HCT116 (cell line): ENCODE measurements around the gene CXCR4. TPM values are rescaled to one million over a fixed set of nuclear protein-coding genes. Genes with fewer than 3 reads are reported as not detected.

Source experiments
- ATAC-seq: fragments of 200-7000 bp; cut with Tn5 transposase; 2 replicates; pipeline ENCODE4 v1.9.1; 2020; ENCODE audit warnings: mild to moderate bottlenecking, moderate library complexity
- BruUV-seq: library from RNA; stranded (reverse); fragments of 400-500 nt; replicated peaks from 2 replicates; lab custom pipeline; 2021; lab: Mats Ljungman, UMichigan
- CTCF ChIA-PET: fragments of 300-600 bp; sonication (Branson Sonifier 250); formaldehyde crosslinking; loops from one replicate; lab custom pipeline; 2021; ENCODE audit warnings: antibody characterized with exemption; lab: Charles Lee
- POLR2A ChIA-PET: fragments of 300-600, 350-600 bp; sonication (Branson Sonifier 250); formaldehyde crosslinking; loops from one replicate; lab custom pipeline; 2021; ENCODE audit warnings: antibody characterized with exemption; lab: Charles Lee
- RAD21 ChIA-PET, 2 experiments: fragments of 300-600 bp; sonication (Branson Sonifier 250); formaldehyde crosslinking; loops; one replicate each; lab custom pipeline; 2023; ENCODE audit warnings: low total read pairs in 2 of 2; ENCODE audit not compliant: uncharacterized antibody in 2 of 2, unreplicated experiment in 2 of 2, low non-redundant PET in 1 of 2; lab: Charles Lee
- DNase-seq: peaks from one replicate; pipeline ENCODE4 v3.0.0-alpha.2; 2010; ENCODE audit warnings: low read depth, low spot score
- H2AFZ ChIP-seq: fragments of 200-600 bp; shearing (Covaris generic), sonication (generic); 2 replicates; pipeline ENCODE4 v1.6.1; 2017; ENCODE audit warnings: low read depth, mixed run types, mixed read lengths, antibody characterized with exemption, low read length; ENCODE audit not compliant: poor library complexity, severe bottlenecking
- H3K27ac ChIP-seq: 2 replicates; pipeline ENCODE4 v1.5.1; 2012; ENCODE audit warnings: low read depth, low read length
- H3K27me3 ChIP-seq: fragments of 200-600 bp; sonication (generic); 2 replicates; pipeline ENCODE4 v1.6.1; 2016; ENCODE audit warnings: mixed run types, low read length, mixed read lengths; ENCODE audit not compliant: insufficient read depth
- H3K36me3 ChIP-seq, 2 experiments: fragments of 200-500 bp in 1 of 2; fragments of 200-600 bp in 1 of 2; sonication (Bioruptor generic) in 1 of 2; sonication (generic) in 1 of 2; 2 replicates each; pipeline versions ENCODE4 v1.5.1 to v1.6.1; 2014 to 2016; ENCODE audit warnings: low read length in 2 of 2, inconsistent platforms in 1 of 2, mixed read lengths in 1 of 2, mixed run types in 1 of 2; ENCODE audit not compliant: insufficient read depth in 2 of 2, control insufficient read depth in 1 of 2
- H3K4me1 ChIP-seq, 2 experiments: fragments of 200-600 bp in 1 of 2; sonication (generic) in 1 of 2; 2 replicates each; pipeline versions ENCODE4 v1.5.1 to v1.6.1; 2012 to 2017; ENCODE audit warnings: low read length in 2 of 2, inconsistent platforms in 1 of 2, mild to moderate bottlenecking in 1 of 2, mixed read lengths in 1 of 2, mixed run types in 1 of 2, moderate library complexity in 1 of 2; ENCODE audit not compliant: insufficient read depth in 2 of 2, control insufficient read depth in 1 of 2
- H3K4me2 ChIP-seq: fragments of 200-600 bp; sonication (generic); 2 replicates; pipeline ENCODE4 v1.6.1; 2017; ENCODE audit warnings: mixed run types, low read length, mixed read lengths
- H3K4me3 ChIP-seq, 2 experiments: fragments of 200-600 bp in 1 of 2; sonication (generic) in 1 of 2; replicated peaks in 1 of 2; 2 replicates each; pipeline ENCODE4 v1.5.1; 2011 to 2016; ENCODE audit warnings: low read length in 2 of 2, control low read depth in 1 of 2, low read depth in 1 of 2, mild to moderate bottlenecking in 1 of 2, mixed read lengths in 1 of 2, mixed run types in 1 of 2
- H3K79me2 ChIP-seq: fragments of 200-600 bp; sonication (generic); 2 replicates; pipeline ENCODE4 v1.6.1; 2017; ENCODE audit warnings: mild to moderate bottlenecking, mixed run types, low read length, moderate library complexity, mixed read lengths; ENCODE audit not compliant: insufficient read depth
- H3K9ac ChIP-seq: fragments of 200-600 bp; sonication (generic); 2 replicates; pipeline ENCODE4 v1.6.1; 2016; ENCODE audit warnings: low read length, mixed read lengths
- H3K9me2 ChIP-seq: fragments of 200-600 bp; sonication (generic), shearing (Covaris generic); 2 replicates; pipeline ENCODE4 v1.6.1; 2017; ENCODE audit warnings: mixed run types, mild to moderate bottlenecking, moderate library complexity; ENCODE audit not compliant: insufficient read depth
- H3K9me3 ChIP-seq, 2 experiments: fragments of 200-500 bp in 1 of 2; fragments of 200-600 bp in 1 of 2; sonication (Bioruptor generic) in 1 of 2; sonication (generic) in 1 of 2; 2 replicates each; pipeline ENCODE4 v1.6.1; 2014 to 2017; ENCODE audit warnings: low read length in 2 of 2, mixed read lengths in 2 of 2, inconsistent platforms in 1 of 2, low read depth in 1 of 2, mild to moderate bottlenecking in 1 of 2, mixed run types in 1 of 2, moderate library complexity in 1 of 2; ENCODE audit not compliant: control insufficient read depth in 1 of 2, insufficient read depth in 1 of 2
- H4K20me1 ChIP-seq: fragments of 200-600 bp; sonication (generic), shearing (Covaris generic); 2 replicates; pipeline ENCODE4 v1.6.1; 2017; ENCODE audit warnings: mixed run types, mild to moderate bottlenecking, moderate library complexity; ENCODE audit not compliant: insufficient read depth
- CBX3 ChIP-seq: IDR thresholded peaks from 2 replicates; pipeline ENCODE4 v1.6.1; 2012; ENCODE audit warnings: low read depth
- CEBPB ChIP-seq: IDR thresholded peaks from 2 replicates; pipeline ENCODE4 v1.6.1; 2012; ENCODE audit warnings: low read depth
- CTCF ChIP-seq, 3 experiments: fragments of 200-600 bp in 1 of 3; sonication (generic) in 1 of 3; IDR thresholded peaks in 2 of 3; conservative IDR thresholded peaks in 1 of 3; 2 replicates each; pipeline ENCODE4 v1.5.1; 2012 to 2017; ENCODE audit warnings: low read depth in 2 of 3, low read length in 2 of 3, antibody characterized with exemption in 1 of 3, borderline replicate concordance in 1 of 3, control low read depth in 1 of 3, mild to moderate bottlenecking in 1 of 3, mixed read lengths in 1 of 3, mixed run types in 1 of 3, moderate library complexity in 1 of 3; ENCODE audit not compliant: insufficient read depth in 1 of 3
- ELF1 ChIP-seq: IDR thresholded peaks from 2 replicates; pipeline ENCODE4 v1.6.1; 2012; ENCODE audit warnings: low read depth, borderline replicate concordance
- EZH2phosphoT487 ChIP-seq: fragments of 200-600 bp; IDR thresholded peaks from 2 replicates; pipeline ENCODE4 v1.6.1; 2018; ENCODE audit warnings: antibody characterized with exemption, borderline replicate concordance
- FOSL1 ChIP-seq: IDR thresholded peaks from 2 replicates; pipeline ENCODE4 v1.6.1; 2012; ENCODE audit warnings: low read depth
- JUND ChIP-seq: IDR thresholded peaks from 2 replicates; pipeline ENCODE4 v1.6.1; 2012
- MAX ChIP-seq: IDR thresholded peaks from 2 replicates; pipeline ENCODE4 v1.6.1; 2012
- POLR2A ChIP-seq: IDR thresholded peaks from 2 replicates; pipeline ENCODE4 v1.7.0; 2011; ENCODE audit warnings: borderline replicate concordance; ENCODE audit not compliant: insufficient read depth, insufficient read length; ENCODE audit errors: extremely low read depth
- POLR2AphosphoS5 ChIP-seq: IDR thresholded peaks from 2 replicates; pipeline ENCODE4 v1.6.1; 2011; ENCODE audit warnings: mild to moderate bottlenecking, low read depth, low read length, moderate library complexity
- RAD21 ChIP-seq: IDR thresholded peaks from 2 replicates; pipeline ENCODE4 v1.6.1; 2012; ENCODE audit warnings: low read depth, mild to moderate bottlenecking
- REST ChIP-seq: IDR thresholded peaks from 2 replicates; pipeline ENCODE4 v1.6.1; 2012; ENCODE audit warnings: low read depth
- SIN3A ChIP-seq: IDR thresholded peaks from 2 replicates; pipeline ENCODE4 v1.6.1; 2012; ENCODE audit warnings: low read depth
- SP1 ChIP-seq: IDR thresholded peaks from 2 replicates; pipeline ENCODE4 v1.6.1; 2012; ENCODE audit warnings: low read depth
- SRF ChIP-seq: IDR thresholded peaks from 2 replicates; pipeline ENCODE4 v1.6.1; 2012; ENCODE audit warnings: low read depth
- YY1 ChIP-seq: IDR thresholded peaks from 2 replicates; pipeline ENCODE4 v1.6.1; 2011; ENCODE audit warnings: low read length, low read depth, moderate library complexity, mild to moderate bottlenecking; ENCODE audit not compliant: insufficient replicate concordance; ENCODE audit errors: extremely low read depth
- ZBTB33 ChIP-seq: IDR thresholded peaks from 2 replicates; pipeline ENCODE4 v1.6.1; 2011; ENCODE audit warnings: mild to moderate bottlenecking, low read length, moderate library complexity; ENCODE audit not compliant: insufficient replicate concordance; ENCODE audit errors: extremely low read depth
- ZFX ChIP-seq: fragments of 450-650 bp; IDR thresholded peaks from 2 replicates; pipeline ENCODE4 v1.6.1; 2017
- ZNF274 ChIP-seq: fragments of 200-500 bp; sonication (Bioruptor generic); IDR thresholded peaks from 2 replicates; pipeline ENCODE4 v1.6.1; 2014; ENCODE audit warnings: mild to moderate bottlenecking, low read depth, low read length, inconsistent platforms
- intact Hi-C: fragments of 100-400 bp; cut with micrococcal nuclease; formaldehyde crosslinking; loops from 2 replicates; pipeline ENCODE4 v1.10.0; 2022
- total RNA-seq: library from RNA; stranded (reverse); gene quantifications from one replicate; pipeline ENCODE4 v1.2.1, GENCODE V29; 2021; ENCODE audit not compliant: unreplicated experiment

The CXCR4 gene
- total RNA-seq, 1 experiment from 2014 or later: 1.3 TPM

- Histone ChIP-seq H3K27ac (no peak overlapping the region), H3K9me2 (no peaks in the 10 kb centered on the region), H3K36me3 (no peaks in the 10 kb centered on the region), H2AFZ (no peak overlapping the region), H4K20me1 (no peaks in the 10 kb centered on the region), H3K4me3 (no peak overlapping the region), H3K4me1 (peaks cover 11 to 28% of the 10 kb centered on the region in 2 experiments; a peak in 3 of 4 replicates), H3K79me2 (no peaks in the 10 kb centered on the region), H3K9ac (no peak overlapping the region), H3K27me3 (peaks cover 68% of the 10 kb centered on the region), H3K9me3 (no peaks in the 10 kb centered on the region), H3K4me2 (no peak overlapping the region)
- ChIA-PET POLR2A (no interaction called here), RAD21 (no interaction called here), CTCF (no interaction called here)
- ATAC-seq: no peak
- intact Hi-C loops: loop anchor here (10.0 kb wide), 1 partner anchor 199 kb away; no protein-coding TSS in a partner anchor
- no peak for TF ChIP-seq MAX
- no peak for TF ChIP-seq EZH2phosphoT487
- TF ChIP-seq REST: no peak
- no peak for TF ChIP-seq POLR2A
- no peak for TF ChIP-seq CEBPB
- TF ChIP-seq ELF1: no peak
- TF ChIP-seq ZNF274: no peak
- TF ChIP-seq CTCF (IDR thresholded peaks at IDR 0.05 in 2 of 3, conservative IDR thresholded peaks at IDR 0.05 in 1 of 3; ENCODE audit: borderline replicate concordance in 1 of 3, insufficient read depth in 1 of 3, low read depth in 2 of 3, low read length in 2 of 3): no peak
- TF ChIP-seq ZFX: no peak
- no peak for TF ChIP-seq SP1
- no peak for TF ChIP-seq FOSL1
- TF ChIP-seq YY1: no peak
- TF ChIP-seq JUND: no peak
- TF ChIP-seq SRF: no peak
- TF ChIP-seq ZBTB33: no peak
- TF ChIP-seq POLR2AphosphoS5: no peak
- TF ChIP-seq RAD21: no peak
- TF ChIP-seq SIN3A: no peak
- no peak for TF ChIP-seq CBX3
- no TSS peak for BruUV-seq
- DNase-seq: no peak
Observed at GRCh38 chr2:136113209-136113971, 4.6 kb downstream of the CXCR4 start.
